GM21526 (cell line): ENCODE data around the gene PTPN7.
"Not testable (repeated sequence)": the region's sequence is repeated elsewhere in the genome, so short reads cannot be mapped to it uniquely, and the experiment has no call there.

ENCODE experiments used
- ATAC-seq: cut with Tn5 transposase; IDR thresholded peaks from one replicate; pipeline ENCODE4 v1.9.1; 2021; ENCODE audit warnings: moderate library complexity; ENCODE audit not compliant: unreplicated experiment, low FRiP score

PTPN7 gene

DNA sequence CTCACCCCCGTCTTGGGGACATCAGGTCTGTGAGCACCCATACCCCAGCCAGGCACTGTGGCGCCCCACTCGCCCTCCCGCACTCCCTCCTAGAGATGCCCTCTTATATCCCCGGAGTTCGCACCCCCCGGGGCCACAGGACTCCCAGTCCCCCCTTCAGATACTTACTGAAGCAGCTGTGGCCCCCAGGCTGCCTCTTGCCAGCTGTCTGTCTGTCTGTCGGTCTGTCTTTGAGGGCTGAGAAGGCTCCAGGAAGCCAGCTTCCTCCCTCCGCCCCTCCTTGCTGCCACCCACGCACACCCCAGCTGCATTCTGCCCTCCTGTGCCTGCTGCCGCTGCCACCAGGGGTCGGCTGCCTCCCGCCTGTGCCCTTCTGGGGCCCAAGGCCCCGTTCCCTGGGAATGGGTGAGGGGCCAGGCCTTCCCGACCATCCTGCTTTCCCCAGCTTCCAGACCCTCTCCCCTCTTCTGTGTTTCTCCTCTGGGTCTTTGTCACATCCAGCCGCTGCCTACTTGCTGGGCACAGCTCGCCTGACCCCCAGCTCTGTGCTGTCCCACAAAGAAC lies at the start of gene PTPN7:
PTPN7 (minus strand) TSS at position 226 of the 564 bp plus-strand sequence. CDS start 1,200 bp downstream, outside the sequence.
- no peak for ATAC-seq

DNA sequence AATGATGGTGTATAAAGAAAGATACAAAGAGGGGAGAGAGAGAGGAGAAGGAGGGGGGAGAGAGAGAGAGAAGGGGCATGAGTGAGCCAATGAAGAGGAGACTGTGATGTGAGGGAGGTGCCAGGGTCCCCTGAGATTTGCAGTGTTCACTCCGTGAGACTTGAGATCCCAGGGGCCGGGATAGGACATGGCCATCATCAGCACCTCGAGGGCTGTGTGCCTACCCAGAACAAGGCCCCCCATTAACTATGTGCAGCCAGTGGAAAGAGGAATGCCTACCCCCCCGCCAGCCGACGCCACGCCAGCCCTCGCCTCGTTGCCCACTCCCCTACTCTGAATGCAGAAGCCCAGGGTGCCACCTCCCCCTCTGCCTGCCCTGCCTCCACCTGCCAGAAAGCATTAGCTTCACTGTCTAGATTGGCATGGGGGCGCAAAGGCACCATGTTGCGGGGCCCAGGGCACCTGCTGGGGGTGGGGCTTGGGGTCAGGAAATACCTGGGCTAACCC lies 48.0 kb upstream of the PTPN7 start:
- ATAC-seq: no peak

DNA sequence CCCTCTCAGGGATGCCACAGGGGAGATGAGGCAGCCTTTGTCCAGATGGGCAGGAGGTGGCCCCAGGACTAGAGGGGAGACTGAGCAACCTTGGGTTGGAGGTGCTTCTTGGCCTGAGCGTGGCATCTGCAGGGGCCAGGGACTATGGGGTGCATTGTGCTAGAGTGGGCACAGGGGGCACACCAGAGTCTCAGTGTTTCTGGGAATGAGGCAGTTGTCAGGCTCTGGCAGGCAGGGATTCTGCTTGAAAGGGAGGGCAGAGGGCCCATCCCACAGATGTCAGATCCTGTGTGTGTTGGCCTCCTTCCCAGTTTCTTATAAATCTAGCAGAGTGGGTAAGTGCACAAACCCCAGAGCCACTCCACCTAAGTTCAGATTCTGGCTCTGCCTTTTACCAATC lies 46.9 kb upstream of the PTPN7 start:
- no peak for ATAC-seq

- no peak for ATAC-seq
These were observed 45.3 kb upstream of the PTPN7 start for GRCh38 chr1:202205523-202206190.

- ATAC-seq: no peak
These were observed 43.7 kb upstream of the PTPN7 start for GRCh38 chr1:202204065-202204464.

GRCh38 chr1:202203238-202204039 lies 43.0 kb upstream of the PTPN7 start:
- no peak for ATAC-seq

- no peak for ATAC-seq
These were observed 42.2 kb upstream of the PTPN7 start for GRCh38 chr1:202202500-202203168.

GRCh38 chr1:202201971-202202370 lies 41.6 kb upstream of the PTPN7 start:
- ATAC-seq: no peak

GRCh38 chr1:202201266-202201665 lies 40.9 kb upstream of the PTPN7 start:
- no peak for ATAC-seq

DNA sequence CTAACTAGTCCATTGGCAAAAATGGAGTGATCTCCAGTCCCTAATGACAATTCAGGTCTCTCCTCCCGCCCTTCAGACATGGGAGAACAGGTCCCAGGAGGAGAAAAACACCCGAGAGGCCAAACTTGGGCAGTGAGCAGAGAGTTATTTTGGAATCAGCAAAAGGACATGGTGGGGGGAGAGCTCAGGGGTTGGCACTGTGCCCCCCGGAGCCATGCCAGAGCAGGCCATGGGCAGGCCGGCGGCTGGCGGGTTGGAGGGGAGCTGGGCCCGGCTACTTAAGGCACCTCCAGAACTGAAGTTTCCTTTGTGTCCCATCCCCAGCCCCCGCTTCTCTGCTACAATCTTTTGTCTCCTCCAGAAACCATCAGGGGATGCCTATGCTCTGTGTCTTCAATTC lies 40.3 kb upstream of the PTPN7 start:
- no peak for ATAC-seq

DNA sequence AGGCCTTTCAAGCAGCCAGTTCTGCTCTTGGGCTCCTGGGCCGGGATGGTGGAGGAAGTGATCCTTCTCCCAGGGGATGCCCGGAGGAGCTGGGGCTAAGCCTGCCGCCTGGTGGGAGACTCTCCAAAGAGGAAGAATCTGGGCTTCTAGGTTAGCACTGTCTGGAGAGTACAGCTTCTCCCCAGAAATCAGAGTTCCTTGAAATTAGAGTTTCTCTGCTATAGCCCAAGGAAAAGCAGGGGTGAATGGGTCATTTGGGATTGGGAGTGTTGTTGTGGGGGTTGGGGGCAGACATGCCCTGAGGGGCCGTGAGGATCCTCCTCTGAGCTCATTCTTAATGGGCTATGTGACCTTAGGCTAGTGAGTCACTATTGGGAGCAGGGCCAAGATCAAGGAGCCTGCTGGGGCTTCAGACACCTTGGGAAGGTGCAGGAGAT lies 39.7 kb upstream of the PTPN7 start:
- no peak for ATAC-seq

DNA sequence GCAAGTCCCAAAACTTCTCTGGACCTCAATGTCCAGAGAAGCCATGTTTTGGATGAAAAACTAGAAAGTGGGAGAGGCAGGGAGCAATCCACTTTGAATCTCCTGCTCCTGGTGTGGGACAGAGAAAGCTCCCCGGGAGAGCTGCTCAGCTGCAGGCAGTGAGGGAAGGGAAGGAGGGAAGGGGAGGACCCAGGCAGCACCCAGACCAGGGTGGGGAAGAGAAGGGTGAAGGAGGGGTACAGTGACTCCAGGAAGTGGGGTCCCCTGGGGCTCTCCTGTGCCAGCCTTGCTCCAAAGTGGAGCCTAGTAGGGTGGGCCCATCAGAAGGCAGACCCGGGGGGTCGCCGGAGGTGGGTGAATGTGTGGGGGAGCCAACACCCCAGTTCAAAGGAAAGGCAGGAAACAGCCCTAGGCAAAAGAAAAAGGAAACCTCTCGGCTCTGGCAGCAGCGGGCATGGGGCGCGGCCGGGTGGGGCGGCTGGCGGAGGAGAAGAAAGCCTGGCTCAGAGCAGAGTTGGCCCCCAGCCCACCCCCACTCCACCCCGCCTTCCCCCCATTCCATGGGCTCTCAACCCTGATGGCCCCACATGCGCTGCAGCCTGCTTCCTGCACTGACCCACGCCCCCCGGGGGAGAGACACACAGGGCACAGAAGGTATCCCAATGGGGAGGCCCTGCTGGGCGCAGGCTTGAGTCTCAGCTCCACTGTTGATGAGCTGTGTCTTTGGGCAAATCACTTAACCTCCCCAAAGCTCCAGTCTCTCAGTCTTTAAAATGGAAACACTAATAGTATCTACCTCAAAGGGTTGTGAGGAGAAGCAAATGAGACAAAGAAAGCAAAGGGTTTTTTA lies 38.9 kb upstream of the PTPN7 start:
- no peak for ATAC-seq

GRCh38 chr1:202198366-202198724 lies 37.9 kb upstream of the PTPN7 start:
- no peak for ATAC-seq

- no peak for ATAC-seq
These were observed 37.4 kb upstream of the PTPN7 start for GRCh38 chr1:202197653-202198365.

- no peak for ATAC-seq
These were observed 33.9 kb upstream of the PTPN7 start for GRCh38 chr1:202194328-202194648.

- no peak for ATAC-seq
These were observed 33.4 kb upstream of the PTPN7 start, which contains the start of gene LGR6 for GRCh38 chr1:202193614-202194327. Gene LGR6 (plus strand): TSS chr1:202193799. CDS start chr1:202193990, 191 bp downstream.

DNA sequence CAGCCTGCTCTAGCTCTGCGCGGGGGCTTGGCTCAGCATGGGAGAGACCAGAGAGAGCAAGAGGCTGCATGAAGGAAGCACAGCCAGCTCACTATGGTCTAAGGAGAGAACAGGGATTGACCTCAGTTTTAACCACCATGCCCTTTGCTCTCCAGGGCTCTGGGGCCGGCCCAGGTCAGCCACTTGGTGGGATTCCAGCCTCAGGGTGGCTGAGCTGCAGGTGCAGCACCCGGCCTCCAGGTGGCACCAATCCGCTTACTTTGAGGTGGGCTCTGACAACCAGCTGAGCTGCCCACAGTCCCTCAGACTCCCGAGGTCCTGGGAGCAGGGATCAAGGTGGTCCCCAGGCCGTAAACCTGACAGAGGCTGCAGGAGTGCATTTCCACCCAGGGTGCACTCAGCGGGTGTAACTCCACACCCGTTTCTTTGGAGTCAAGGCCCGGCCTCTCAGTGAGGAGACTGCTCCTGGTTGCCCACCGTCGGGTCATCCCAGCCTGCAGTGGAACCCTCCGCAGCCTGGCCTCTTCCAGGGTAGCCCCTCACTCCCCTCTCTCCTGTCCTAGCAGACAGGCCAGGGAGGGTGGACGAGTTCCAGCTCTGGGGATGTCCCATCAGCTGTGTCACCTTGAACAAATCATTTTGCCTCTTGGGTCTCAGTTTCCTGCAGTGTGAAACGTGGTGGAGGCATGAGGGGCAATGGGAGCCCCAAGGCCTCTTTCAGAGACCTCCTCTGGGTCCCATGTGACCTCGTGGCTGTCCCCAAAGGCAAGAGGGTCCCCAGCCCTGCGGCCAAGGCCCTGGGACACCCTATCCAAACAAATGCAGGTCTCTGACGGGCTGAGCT lies 32.6 kb upstream of the PTPN7 start:
- no peak for ATAC-seq

GRCh38 chr1:202191391-202191790 lies 31.0 kb upstream of the PTPN7 start:
- not testable (repeated sequence) for ATAC-seq
